ENCODE results near the gene GALNT2.

Gene GALNT2

DNA sequence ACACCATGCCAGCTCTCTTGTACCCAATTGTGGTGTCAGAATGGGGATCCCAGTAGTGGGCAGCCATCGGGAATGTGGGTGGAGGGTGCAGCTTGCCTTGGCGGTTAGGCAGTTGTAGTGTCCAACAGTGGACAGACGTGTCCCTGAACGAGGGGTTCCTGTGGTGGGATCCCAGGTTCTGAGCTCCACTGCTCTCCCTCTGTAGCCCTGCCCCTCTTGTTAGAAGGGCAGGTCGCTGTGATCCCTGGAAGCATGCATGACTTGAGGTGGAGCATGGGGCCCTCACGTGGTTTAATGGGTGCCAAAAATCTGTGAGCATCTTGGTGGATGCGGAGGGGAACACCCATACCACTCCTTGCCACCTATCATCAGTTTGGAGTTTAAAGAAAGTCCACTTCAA, 4.3 kb downstream of the GALNT2 start:
- Histone ChIP-seq H3K4me3 (ENCODE audit: insufficient read length, low read depth) (no peak overlapping the region), H3K36me3 (ENCODE audit: insufficient read depth, insufficient read length, low read length) (peaks cover 5% of the 10 kb centered on the region), H3K9me3 (ENCODE audit: insufficient read depth, low read length) (no peaks in the 10 kb centered on the region), H3K27me3 (ENCODE audit: insufficient read depth, insufficient read length) (peaks cover 20% of the 10 kb centered on the region), H3K9ac (ENCODE audit: insufficient read length, low read depth) (no peak overlapping the region), H3K4me1 (ENCODE audit: insufficient read depth, insufficient read length) (peaks cover 5% of the 10 kb centered on the region)
- TF ChIP-seq YY1 (IDR thresholded peaks at IDR 0.05; ENCODE audit: insufficient read depth, insufficient read length) (no peak), SUZ12 (IDR thresholded peaks at IDR 0.05; ENCODE audit: extremely low read depth, insufficient read depth, insufficient read length) (no peak), ZNF274 (IDR thresholded peaks at IDR 0.05; ENCODE audit: low read depth, low read length) (no peak)
- DNase-seq (ENCODE audit: low read depth, low spot score): no peak

- no peak for TF ChIP-seq ZNF274 (IDR thresholded peaks at IDR 0.05; ENCODE audit: low read depth, low read length)
- no peak for TF ChIP-seq YY1 (IDR thresholded peaks at IDR 0.05; ENCODE audit: insufficient read depth, insufficient read length)
- no peak for TF ChIP-seq SUZ12 (IDR thresholded peaks at IDR 0.05; ENCODE audit: extremely low read depth, insufficient read depth, insufficient read length)
- peaks cover 18% of the 10 kb centered on the region for H3K27me3 ChIP-seq (ENCODE audit: insufficient read depth, insufficient read length)
- no peak overlapping the region for H3K4me3 ChIP-seq (ENCODE audit: insufficient read length, low read depth)
- no peaks in the 10 kb centered on the region for H3K9me3 ChIP-seq (ENCODE audit: insufficient read depth, low read length)
- no peak overlapping the region for H3K9ac ChIP-seq (ENCODE audit: insufficient read length, low read depth)
- peaks cover 13% of the 10 kb centered on the region for H3K36me3 ChIP-seq (ENCODE audit: insufficient read depth, insufficient read length, low read length)
- peaks cover 9% of the 10 kb centered on the region for H3K4me1 ChIP-seq (ENCODE audit: insufficient read depth, insufficient read length)
- DNase-seq (ENCODE audit: low read depth, low spot score): no peak
Measured at GRCh38 chr1:230072296-230072695, 5.3 kb downstream of the GALNT2 start.

DNA sequence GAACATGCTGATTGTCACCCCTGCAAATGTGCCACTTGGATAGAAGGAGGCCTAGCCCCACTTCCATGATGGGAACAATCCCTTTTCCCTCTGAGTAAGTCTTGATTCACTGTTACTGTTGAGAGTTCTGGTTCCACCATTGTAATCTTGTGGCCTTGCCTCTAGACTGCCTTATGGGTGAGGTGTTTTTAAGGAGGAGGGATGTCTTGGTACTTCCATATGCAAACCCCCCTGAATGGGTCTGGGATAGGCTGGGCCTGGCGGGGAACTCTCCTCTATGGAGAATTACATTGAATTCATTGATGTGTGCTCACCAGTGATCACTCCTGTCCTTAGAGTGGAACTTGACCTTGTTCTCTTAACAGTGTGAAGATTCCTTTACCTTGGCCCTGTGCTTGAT, 5.8 kb downstream of the GALNT2 start:
- TF ChIP-seq YY1 (IDR thresholded peaks at IDR 0.05; ENCODE audit: insufficient read depth, insufficient read length) (no peak), ZNF274 (IDR thresholded peaks at IDR 0.05; ENCODE audit: low read depth, low read length) (no peak), SUZ12 (IDR thresholded peaks at IDR 0.05; ENCODE audit: extremely low read depth, insufficient read depth, insufficient read length) (no peak)
- Histone ChIP-seq H3K4me3 (ENCODE audit: insufficient read length, low read depth) (no peak overlapping the region), H3K9ac (ENCODE audit: insufficient read length, low read depth) (no peak overlapping the region), H3K27me3 (ENCODE audit: insufficient read depth, insufficient read length) (peaks cover 16% of the 10 kb centered on the region), H3K4me1 (ENCODE audit: insufficient read depth, insufficient read length) (peaks cover 9% of the 10 kb centered on the region), H3K9me3 (ENCODE audit: insufficient read depth, low read length) (no peaks in the 10 kb centered on the region), H3K36me3 (ENCODE audit: insufficient read depth, insufficient read length, low read length) (peaks cover 13% of the 10 kb centered on the region)
- no peak for DNase-seq (ENCODE audit: low read depth, low spot score)

DNA sequence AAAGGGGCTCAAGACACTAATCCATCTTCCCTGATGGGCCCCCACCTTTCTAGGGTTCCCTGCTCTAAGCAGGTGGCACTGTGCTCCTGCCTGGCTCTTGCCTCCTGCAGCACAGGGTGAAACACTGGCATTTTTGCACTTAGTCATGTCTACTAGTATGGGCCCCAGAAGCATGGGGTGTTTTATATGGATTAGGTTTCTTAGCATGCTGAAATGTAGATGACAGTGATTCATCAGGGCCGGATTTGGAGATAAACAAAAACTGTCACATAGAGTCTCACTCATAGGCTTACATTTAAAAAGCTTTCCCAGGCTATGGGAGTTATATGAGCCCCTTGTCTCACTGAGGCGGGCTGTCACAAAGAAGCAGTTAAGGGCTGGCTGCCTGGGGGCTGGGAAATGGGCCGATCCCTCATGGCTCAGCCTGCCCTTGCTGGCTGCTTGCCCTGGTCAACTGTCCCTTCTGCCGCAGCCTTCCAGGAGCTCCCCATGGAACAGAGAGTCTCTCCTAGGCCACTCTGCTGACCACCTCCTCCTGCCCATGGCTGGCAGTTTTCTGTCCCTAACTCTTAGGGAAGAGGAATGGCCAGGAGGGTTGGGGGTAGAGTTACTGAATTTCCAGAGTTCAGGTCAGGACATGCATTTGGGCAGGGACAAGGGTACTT, 6.5 kb downstream of the GALNT2 start:
- Histone ChIP-seq H3K36me3 (ENCODE audit: insufficient read depth, insufficient read length, low read length) (peaks cover 13% of the 10 kb centered on the region), H3K4me1 (ENCODE audit: insufficient read depth, insufficient read length) (peaks cover 9% of the 10 kb centered on the region), H3K4me3 (ENCODE audit: insufficient read length, low read depth) (no peak overlapping the region), H3K27me3 (ENCODE audit: insufficient read depth, insufficient read length) (peaks cover 10% of the 10 kb centered on the region), H3K9ac (ENCODE audit: insufficient read length, low read depth) (no peak overlapping the region), H3K9me3 (ENCODE audit: insufficient read depth, low read length) (no peaks in the 10 kb centered on the region)
- no peak for TF ChIP-seq YY1 (IDR thresholded peaks at IDR 0.05; ENCODE audit: insufficient read depth, insufficient read length)
- no peak for DNase-seq (ENCODE audit: low read depth, low spot score)

DNA sequence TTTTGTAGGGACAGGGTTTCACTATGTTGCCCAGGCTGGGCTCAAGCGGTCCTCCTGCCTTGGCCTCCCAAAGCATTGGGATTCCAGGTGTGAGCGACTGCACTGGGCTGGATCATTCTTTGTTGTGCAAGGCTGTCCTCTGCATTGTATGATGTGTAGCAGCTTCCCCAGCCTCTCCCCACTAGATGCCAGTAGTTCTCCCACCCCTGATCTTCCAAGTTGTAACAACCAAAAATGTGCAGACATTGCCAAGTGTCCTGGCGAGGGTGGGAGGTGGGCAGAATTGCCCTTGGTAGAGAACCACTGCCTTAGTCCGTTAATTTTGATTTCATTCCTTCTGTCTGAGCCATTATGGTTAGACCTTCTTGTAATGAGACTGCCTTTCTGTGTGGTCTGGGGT, 7.2 kb downstream of the GALNT2 start:
- TF ChIP-seq YY1 (IDR thresholded peaks at IDR 0.05; ENCODE audit: insufficient read depth, insufficient read length) (no peak), SUZ12 (IDR thresholded peaks at IDR 0.05; ENCODE audit: extremely low read depth, insufficient read depth, insufficient read length) (no peak), ZNF274 (IDR thresholded peaks at IDR 0.05; ENCODE audit: low read depth, low read length) (no peak)
- no peaks in the 10 kb centered on the region for H3K9me3 ChIP-seq (ENCODE audit: insufficient read depth, low read length)
- no peak overlapping the region for H3K4me3 ChIP-seq (ENCODE audit: insufficient read length, low read depth)
- H3K27me3 ChIP-seq (ENCODE audit: insufficient read depth, insufficient read length): peaks cover 2% of the 10 kb centered on the region
- H3K9ac ChIP-seq (ENCODE audit: insufficient read length, low read depth): no peak overlapping the region
- no peak for DNase-seq (ENCODE audit: low read depth, low spot score)
- peaks cover 13% of the 10 kb centered on the region for H3K36me3 ChIP-seq (ENCODE audit: insufficient read depth, insufficient read length, low read length)
- H3K4me1 ChIP-seq (ENCODE audit: insufficient read depth, insufficient read length): peaks cover 10% of the 10 kb centered on the region

DNA sequence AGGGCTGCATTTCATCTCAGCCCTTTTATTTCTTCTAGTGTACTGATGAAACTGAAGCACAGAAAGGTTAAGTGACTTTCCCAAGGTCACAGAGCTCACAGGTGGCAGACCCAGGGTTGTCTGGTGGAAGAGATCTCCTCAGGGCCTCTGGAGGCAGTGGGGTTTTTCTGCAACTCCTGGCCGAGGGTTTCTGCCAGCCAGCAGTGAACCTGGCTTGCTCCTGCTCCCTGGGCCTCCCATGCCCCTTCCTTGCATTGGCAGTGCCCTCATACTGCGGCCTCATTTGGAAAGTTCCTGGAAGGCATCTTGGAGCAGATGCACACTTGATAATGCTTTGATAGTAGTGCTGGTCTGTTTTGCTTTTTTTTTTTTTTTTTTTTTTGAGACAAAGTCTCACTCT, 7.7 kb downstream of the GALNT2 start:
- peaks cover 13% of the 10 kb centered on the region for H3K4me1 ChIP-seq (ENCODE audit: insufficient read depth, insufficient read length)

GRCh38 chr1:230076121-230076520, 9.1 kb downstream of the GALNT2 start:
- Histone ChIP-seq H3K9me3 (ENCODE audit: insufficient read depth, low read length) (no peaks in the 10 kb centered on the region), H3K4me1 (ENCODE audit: insufficient read depth, insufficient read length) (peaks cover 13% of the 10 kb centered on the region), H3K27me3 (ENCODE audit: insufficient read depth, insufficient read length) (no peaks in the 10 kb centered on the region), H3K36me3 (ENCODE audit: insufficient read depth, insufficient read length, low read length) (peaks cover 25% of the 10 kb centered on the region), H3K9ac (ENCODE audit: insufficient read length, low read depth) (no peak overlapping the region), H3K4me3 (ENCODE audit: insufficient read length, low read depth) (no peak overlapping the region)
- TF ChIP-seq ZNF274 (IDR thresholded peaks at IDR 0.05; ENCODE audit: low read depth, low read length): no peak
- no peak for TF ChIP-seq SUZ12 (IDR thresholded peaks at IDR 0.05; ENCODE audit: extremely low read depth, insufficient read depth, insufficient read length)
- TF ChIP-seq YY1 (IDR thresholded peaks at IDR 0.05; ENCODE audit: insufficient read depth, insufficient read length): no peak
- DNase-seq (ENCODE audit: low read depth, low spot score): no peak

More for the DNA sequence above, 7.7 kb downstream of the GALNT2 start:
- no peaks in the 10 kb centered on the region for H3K27me3 ChIP-seq (ENCODE audit: insufficient read depth, insufficient read length)
- TF ChIP-seq YY1 (IDR thresholded peaks at IDR 0.05; ENCODE audit: insufficient read depth, insufficient read length) (no peak), ZNF274 (IDR thresholded peaks at IDR 0.05; ENCODE audit: low read depth, low read length) (no peak), SUZ12 (IDR thresholded peaks at IDR 0.05; ENCODE audit: extremely low read depth, insufficient read depth, insufficient read length) (no peak)
- DNase-seq (ENCODE audit: low read depth, low spot score): no peak
- H3K9ac ChIP-seq (ENCODE audit: insufficient read length, low read depth): no peak overlapping the region
- H3K4me3 ChIP-seq (ENCODE audit: insufficient read length, low read depth): no peak overlapping the region
- peaks cover 16% of the 10 kb centered on the region for H3K36me3 ChIP-seq (ENCODE audit: insufficient read depth, insufficient read length, low read length)
- no peaks in the 10 kb centered on the region for H3K9me3 ChIP-seq (ENCODE audit: insufficient read depth, low read length)
